DND-41 (cell line): ENCODE measurements around the gene SLC6A19.

Experiments
- ATAC-seq: fragments of 200-7000 bp; cut with Tn5 transposase; 3 replicates; pipeline ENCODE4 v1.9.1; 2021; ENCODE audit warnings: low read depth; ENCODE audit not compliant: insufficient read depth
- DNase-seq: peaks from one replicate; pipeline ENCODE4 v3.0.0-alpha.2; 2020
- H2AFZ ChIP-seq: 2 replicates; pipeline ENCODE4 v1.6.0; 2012; ENCODE audit warnings: low read depth, low read length
- H3K27ac ChIP-seq: 2 replicates; pipeline ENCODE4 v1.5.1; 2012; ENCODE audit warnings: low read length, inconsistent platforms
- H3K27me3 ChIP-seq: fragments of 200-600 bp; sonication (generic); 2 replicates; pipeline ENCODE4 v1.6.0; 2012; ENCODE audit warnings: low read length, mild to moderate bottlenecking, inconsistent platforms; ENCODE audit not compliant: insufficient read depth, poor library complexity
- H3K36me3 ChIP-seq: 2 replicates; pipeline ENCODE4 v1.5.1; 2012; ENCODE audit warnings: low read length, inconsistent platforms; ENCODE audit not compliant: insufficient read depth
- H3K4me1 ChIP-seq: 2 replicates; pipeline ENCODE4 v1.5.1; 2012; ENCODE audit warnings: mild to moderate bottlenecking, low read length; ENCODE audit not compliant: insufficient read depth
- H3K4me2 ChIP-seq: 2 replicates; pipeline ENCODE4 v1.6.0; 2012; ENCODE audit warnings: mild to moderate bottlenecking, moderate library complexity, low read length, inconsistent platforms; ENCODE audit not compliant: insufficient read depth
- H3K4me3 ChIP-seq, 2 experiments: fragments of 200-600 bp in 1 of 2; shearing (Covaris generic) in 1 of 2; 2 replicates each; pipeline ENCODE4 v1.5.1; 2012 to 2016; ENCODE audit warnings: inconsistent platforms in 2 of 2, low read length in 2 of 2, mild to moderate bottlenecking in 2 of 2, low read depth in 1 of 2, moderate library complexity in 1 of 2
- H3K79me2 ChIP-seq: 2 replicates; pipeline ENCODE4 v1.6.0; 2012; ENCODE audit warnings: low read length, inconsistent platforms; ENCODE audit not compliant: insufficient read depth
- H3K9ac ChIP-seq: 2 replicates; pipeline ENCODE4 v1.6.0; 2012; ENCODE audit warnings: low read depth, mild to moderate bottlenecking, inconsistent platforms, low read length, moderate library complexity
- H3K9me3 ChIP-seq: 2 replicates; pipeline ENCODE4 v1.5.1; 2012; ENCODE audit warnings: low read length, moderate library complexity, mild to moderate bottlenecking, inconsistent platforms; ENCODE audit not compliant: insufficient read depth, severe bottlenecking
- H4K20me1 ChIP-seq: 2 replicates; pipeline ENCODE4 v1.6.0; 2012; ENCODE audit warnings: low read length; ENCODE audit not compliant: insufficient read depth
- EZH2 ChIP-seq: IDR thresholded peaks from 3 replicates; pipeline ENCODE4 v1.6.1; 2012; ENCODE audit warnings: borderline replicate concordance, low read depth, mild to moderate bottlenecking, moderate library complexity, low read length, inconsistent platforms; ENCODE audit not compliant: severe bottlenecking
- TF ChIP-seq, protein P1 (sequence below): IDR thresholded peaks from 2 replicates; pipeline ENCODE4 v1.5.1; 2012; ENCODE audit warnings: borderline replicate concordance, low read length, moderate library complexity, mild to moderate bottlenecking; ENCODE audit not compliant: poor library complexity, severe bottlenecking; ENCODE audit errors: extremely low read depth

SLC6A19 gene

GRCh38 chr5:1230551-1230950 lies 29.2 kb downstream of the SLC6A19 start:
- Histone ChIP-seq H3K9me3 (peaks cover 7% of the 10 kb centered on the region), H3K4me3 (no peak overlapping the region), H4K20me1 (no peaks in the 10 kb centered on the region), H3K36me3 (no peaks in the 10 kb centered on the region), H3K4me1 (peaks cover 28% of the 10 kb centered on the region), H3K4me2 (no peak overlapping the region; the same call in 1 of the 2 replicates), H3K9ac (no peak overlapping the region), H2AFZ (no peak overlapping the region), H3K79me2 (no peaks in the 10 kb centered on the region), H3K27ac (peak overlapping the region; percentile 19), H3K27me3 (no peaks in the 10 kb centered on the region)
- ATAC-seq (no peak), DNase-seq (no peak)
- TF ChIP-seq, protein P1, sequence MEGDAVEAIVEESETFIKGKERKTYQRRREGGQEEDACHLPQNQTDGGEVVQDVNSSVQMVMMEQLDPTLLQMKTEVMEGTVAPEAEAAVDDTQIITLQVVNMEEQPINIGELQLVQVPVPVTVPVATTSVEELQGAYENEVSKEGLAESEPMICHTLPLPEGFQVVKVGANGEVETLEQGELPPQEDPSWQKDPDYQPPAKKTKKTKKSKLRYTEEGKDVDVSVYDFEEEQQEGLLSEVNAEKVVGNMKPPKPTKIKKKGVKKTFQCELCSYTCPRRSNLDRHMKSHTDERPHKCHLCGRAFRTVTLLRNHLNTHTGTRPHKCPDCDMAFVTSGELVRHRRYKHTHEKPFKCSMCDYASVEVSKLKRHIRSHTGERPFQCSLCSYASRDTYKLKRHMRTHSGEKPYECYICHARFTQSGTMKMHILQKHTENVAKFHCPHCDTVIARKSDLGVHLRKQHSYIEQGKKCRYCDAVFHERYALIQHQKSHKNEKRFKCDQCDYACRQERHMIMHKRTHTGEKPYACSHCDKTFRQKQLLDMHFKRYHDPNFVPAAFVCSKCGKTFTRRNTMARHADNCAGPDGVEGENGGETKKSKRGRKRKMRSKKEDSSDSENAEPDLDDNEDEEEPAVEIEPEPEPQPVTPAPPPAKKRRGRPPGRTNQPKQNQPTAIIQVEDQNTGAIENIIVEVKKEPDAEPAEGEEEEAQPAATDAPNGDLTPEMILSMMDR = no peak

DNA sequence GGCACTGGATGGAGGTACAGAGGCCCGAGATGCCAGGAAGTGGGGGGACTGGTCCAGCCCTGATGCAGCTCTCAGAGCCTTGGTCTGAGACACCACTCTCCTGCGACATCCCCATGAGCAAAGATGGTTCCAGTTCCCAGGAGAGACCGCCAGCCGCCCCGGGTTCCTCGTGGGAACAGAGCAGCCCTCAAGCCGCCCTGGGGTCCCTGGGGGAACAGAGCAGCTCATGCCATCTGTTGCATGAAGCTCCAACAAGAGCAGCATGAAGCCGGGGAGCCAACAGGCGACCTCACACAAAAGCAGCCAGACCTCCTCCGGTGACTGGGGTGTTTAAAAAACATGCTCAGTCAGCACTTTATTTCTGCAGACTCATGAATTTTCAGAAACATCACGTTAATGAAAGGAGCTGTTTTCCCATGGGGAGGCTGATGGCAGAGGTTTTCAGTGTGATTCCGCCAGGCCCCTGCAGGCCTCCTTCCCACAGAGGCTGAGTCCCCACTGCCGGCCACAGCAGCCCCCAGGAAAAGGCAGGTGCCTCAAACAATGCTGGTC lies 30.0 kb downstream of the SLC6A19 start:
- ATAC-seq (no peak), DNase-seq (no peak)
- Histone ChIP-seq H3K9me3 (peaks cover 16% of the 10 kb centered on the region), H3K4me2 (no peak overlapping the region), H3K27me3 (no peaks in the 10 kb centered on the region), H4K20me1 (no peaks in the 10 kb centered on the region), H3K4me1 (peaks cover 28% of the 10 kb centered on the region), H3K4me3 (no peak overlapping the region), H3K9ac (no peak overlapping the region), H2AFZ (no peak overlapping the region), H3K36me3 (no peaks in the 10 kb centered on the region), H3K79me2 (no peaks in the 10 kb centered on the region), H3K27ac (no peak overlapping the region; the same call in 1 of the 2 replicates)
- TF ChIP-seq, protein P1 = no peak
- no peak for TF ChIP-seq EZH2

DNA sequence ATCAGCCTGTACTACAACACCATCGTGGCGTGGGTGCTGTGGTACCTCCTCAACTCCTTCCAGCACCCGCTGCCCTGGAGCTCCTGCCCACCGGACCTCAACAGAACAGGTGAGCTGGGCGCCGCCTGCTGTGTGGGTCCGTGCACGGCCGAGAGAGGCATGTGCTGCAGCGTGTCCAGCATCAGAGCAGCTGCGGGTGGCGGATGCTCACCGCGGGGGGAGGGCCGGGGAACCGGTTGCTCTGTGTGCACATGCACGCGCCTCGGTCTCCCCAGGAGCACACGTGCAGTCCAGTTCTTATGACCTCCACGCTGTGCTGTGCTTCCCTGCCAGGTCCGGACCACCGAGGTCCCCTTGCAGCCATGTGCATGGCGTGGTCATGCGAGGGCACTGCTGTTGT lies 31.4 kb downstream of the SLC6A19 start:
- Histone ChIP-seq H4K20me1 (no peaks in the 10 kb centered on the region), H3K9me3 (peaks cover 19% of the 10 kb centered on the region), H3K36me3 (no peaks in the 10 kb centered on the region), H3K4me2 (no peak overlapping the region), H2AFZ (no peak overlapping the region), H3K27ac (no peak overlapping the region), H3K27me3 (no peaks in the 10 kb centered on the region), H3K9ac (no peak overlapping the region), H3K4me3 (no peak overlapping the region), H3K4me1 (peaks cover 28% of the 10 kb centered on the region), H3K79me2 (no peaks in the 10 kb centered on the region)
- ATAC-seq = no peak
- no peak for DNase-seq
- TF ChIP-seq, protein P1 = no peak
- TF ChIP-seq EZH2 = no peak

- TF ChIP-seq, protein P1 = peak; percentile 7
- TF ChIP-seq EZH2 = no peak
Observed at GRCh38 chr5:1235379-1235778, 34.0 kb downstream of the SLC6A19 start.

More at GRCh38 chr5:1235379-1235778, 34.0 kb downstream of the SLC6A19 start:
- Histone ChIP-seq H3K4me1 (peaks cover 4% of the 10 kb centered on the region), H4K20me1 (no peaks in the 10 kb centered on the region), H3K27me3 (no peaks in the 10 kb centered on the region), H3K79me2 (no peaks in the 10 kb centered on the region), H3K4me3 (no peak overlapping the region), H3K9me3 (peaks cover 19% of the 10 kb centered on the region), H2AFZ (no peak overlapping the region), H3K27ac (no peak overlapping the region), H3K9ac (no peak overlapping the region), H3K36me3 (no peaks in the 10 kb centered on the region), H3K4me2 (no peak overlapping the region)
- ATAC-seq (no peak), DNase-seq (no peak)
